GM23338 (cell line): ENCODE data around the gene LPP. TPM values are rescaled to one million over a fixed set of nuclear protein-coding genes. Genes with fewer than 3 reads are reported as not detected.

Source experiments
- ATAC-seq: fragments of 200-7000 bp; cut with Tn5 transposase; 3 replicates; pipeline ENCODE4 v1.9.1; 2020
- DNase-seq: peaks from one replicate; pipeline ENCODE4 v3.0.0-alpha.2; 2015; ENCODE audit warnings: low spot score
- H2AFZ ChIP-seq: fragments of 200-600 bp; sonication (generic); 2 replicates; pipeline ENCODE4 v1.8.0; 2016; ENCODE audit warnings: antibody characterized with exemption, mild to moderate bottlenecking, moderate library complexity
- H3F3A ChIP-seq: fragments of 200-600 bp; sonication (generic); replicated peaks from 2 replicates; pipeline ENCODE4 v1.8.0; 2017; ENCODE audit warnings: antibody characterized with exemption, mixed run types, low read depth
- H3K27ac ChIP-seq: fragments of 200-600 bp; sonication (generic); 2 replicates; pipeline ENCODE4 v1.6.1; 2016; ENCODE audit warnings: low read depth
- H3K27me3 ChIP-seq: fragments of 200-600 bp; sonication (generic); 2 replicates; pipeline ENCODE4 v1.8.0; 2016; ENCODE audit warnings: mild to moderate bottlenecking, mixed run types, moderate library complexity; ENCODE audit not compliant: insufficient read depth
- H3K36me3 ChIP-seq: fragments of 200-600 bp; sonication (generic); 2 replicates; pipeline ENCODE4 v1.8.0; 2016; ENCODE audit warnings: mild to moderate bottlenecking; ENCODE audit not compliant: insufficient read depth
- H3K4me1 ChIP-seq: fragments of 200-600 bp; sonication (generic); 2 replicates; pipeline ENCODE4 v1.8.0; 2016; ENCODE audit warnings: mild to moderate bottlenecking, moderate library complexity; ENCODE audit not compliant: insufficient read depth
- H3K4me2 ChIP-seq: fragments of 200-600 bp; sonication (generic); 2 replicates; pipeline ENCODE4 v1.7.1; 2017; ENCODE audit warnings: mixed run types
- H3K4me3 ChIP-seq: fragments of 200-600 bp; sonication (generic); 2 replicates; pipeline ENCODE4 v1.6.1; 2016; ENCODE audit warnings: mixed run types
- H3K79me2 ChIP-seq: fragments of 200-600 bp; sonication (generic); replicated peaks from 2 replicates; pipeline ENCODE4 v1.8.0; 2017; ENCODE audit warnings: mild to moderate bottlenecking; ENCODE audit not compliant: insufficient read depth
- H3K9me2 ChIP-seq: fragments of 200-600 bp; sonication (generic); 2 replicates; pipeline ENCODE4 v1.8.0; 2017; ENCODE audit not compliant: insufficient read depth
- H4K20me1 ChIP-seq: fragments of 200-600 bp; sonication (generic); replicated peaks from 2 replicates; pipeline ENCODE4 v1.8.0; 2017; ENCODE audit warnings: mild to moderate bottlenecking; ENCODE audit not compliant: insufficient read depth
- H3K27ac Mint-ChIP-seq: 2 replicates; pipeline ENCODE4 v1.8.0; 2020; ENCODE audit warnings: inconsistent platforms, mild to moderate bottlenecking, moderate library complexity, mixed read lengths
- H3K27me3 Mint-ChIP-seq: 3 replicates; pipeline ENCODE4 v1.8.0; 2022; ENCODE audit warnings: low read depth, mild to moderate bottlenecking, moderate library complexity, mixed read lengths, inconsistent platforms; ENCODE audit not compliant: insufficient read depth, poor library complexity
- H3K36me3 Mint-ChIP-seq: 3 replicates; pipeline ENCODE4 v1.8.0; 2021; ENCODE audit warnings: low read depth, mild to moderate bottlenecking, inconsistent platforms, moderate library complexity, mixed read lengths
- H3K4me1 Mint-ChIP-seq: 3 replicates; pipeline ENCODE4 v1.8.0; 2020; ENCODE audit warnings: mild to moderate bottlenecking, inconsistent platforms, mixed read lengths
- H3K4me3 Mint-ChIP-seq: 3 replicates; pipeline ENCODE4 v1.8.0; 2021; ENCODE audit warnings: moderate library complexity, mild to moderate bottlenecking, inconsistent platforms, mixed read lengths
- H3K9me3 Mint-ChIP-seq: 3 replicates; pipeline ENCODE4 v1.8.0; 2020; ENCODE audit warnings: moderate library complexity, mild to moderate bottlenecking, inconsistent platforms, mixed read lengths
- CREB1 ChIP-seq: fragments of 250-450 bp; sonication (Bioruptor Pico); IDR thresholded peaks from 2 replicates; pipeline ENCODE4 v1.5.0; 2020; ENCODE audit warnings: low read depth, mild to moderate bottlenecking, moderate library complexity
- CTCF ChIP-seq, 2 experiments: fragments of 200-600 bp in 1 of 2; sonication (generic) in 1 of 2; conservative IDR thresholded peaks; 2 replicates each; pipeline versions ENCODE4 v1.5.1 to v1.6.1; 2016 to 2017; ENCODE audit warnings: antibody characterized with exemption in 2 of 2, low read depth in 2 of 2, mild to moderate bottlenecking in 2 of 2, moderate library complexity in 1 of 2
- EZH2 ChIP-seq: fragments of 200-600 bp; sonication (generic); IDR thresholded peaks from one replicate; pipeline ENCODE4 v1.8.0; 2017; ENCODE audit warnings: antibody characterized with exemption, mild to moderate bottlenecking, low read depth; ENCODE audit not compliant: unreplicated experiment
- EZH2phosphoT487 ChIP-seq: fragments of 200-600 bp; sonication (generic); IDR thresholded peaks from one replicate; pipeline ENCODE4 v1.8.1; 2018; ENCODE audit warnings: antibody characterized with exemption; ENCODE audit not compliant: unreplicated experiment
- NANOG ChIP-seq: IDR thresholded peaks from 2 replicates; pipeline ENCODE4 v1.6.1; 2016; ENCODE audit warnings: antibody characterized with exemption, borderline replicate concordance
- POLR2AphosphoS5 ChIP-seq: IDR thresholded peaks from 2 replicates; pipeline ENCODE4 v1.6.1; 2016; ENCODE audit warnings: antibody characterized with exemption, low read depth
- REST ChIP-seq: IDR thresholded peaks from one replicate; pipeline ENCODE4 v1.6.1; 2018; ENCODE audit warnings: antibody characterized with exemption; ENCODE audit not compliant: unreplicated experiment
- STAT1 ChIP-seq: IDR thresholded peaks from one replicate; pipeline ENCODE4 v1.6.1; 2016; ENCODE audit warnings: antibody characterized with exemption; ENCODE audit not compliant: unreplicated experiment
- ZNF114 ChIP-seq: fragments of 250-450 bp; sonication (Bioruptor Pico); IDR thresholded peaks from 2 replicates; pipeline ENCODE4 v1.5.0; 2020; ENCODE audit warnings: mild to moderate bottlenecking, moderate library complexity
- ZNF331 ChIP-seq: fragments of 250-450 bp; sonication (Bioruptor Pico); IDR thresholded peaks from 2 replicates; pipeline ENCODE4 v1.5.0; 2020; ENCODE audit warnings: low read depth, mild to moderate bottlenecking, moderate library complexity
- polyA plus RNA-seq: library from polyadenylated mRNA; unstranded; fragments of >200 nt; fragmentation: Nextera tagmentation; extraction: Ambion mirVana; gene quantifications from 2 replicates; pipeline ENCODE4 v1.2.1, GENCODE V29; 2016
- total RNA-seq: library from RNA; depleted of rRNA; stranded (reverse); fragments of >200 nt; shearing (Covaris generic); gene quantifications from 2 replicates; pipeline ENCODE4 v1.2.3, GENCODE V29; 2014
- TF ChIP-seq, protein P1 (sequence below): IDR thresholded peaks from 2 replicates; pipeline ENCODE4 v1.6.1; 2016; ENCODE audit warnings: antibody characterized with exemption

The LPP gene
- total and polyA plus RNA-seq, 2 experiments from 2014 or later, result 23.0 to 35.2 TPM

DNA sequence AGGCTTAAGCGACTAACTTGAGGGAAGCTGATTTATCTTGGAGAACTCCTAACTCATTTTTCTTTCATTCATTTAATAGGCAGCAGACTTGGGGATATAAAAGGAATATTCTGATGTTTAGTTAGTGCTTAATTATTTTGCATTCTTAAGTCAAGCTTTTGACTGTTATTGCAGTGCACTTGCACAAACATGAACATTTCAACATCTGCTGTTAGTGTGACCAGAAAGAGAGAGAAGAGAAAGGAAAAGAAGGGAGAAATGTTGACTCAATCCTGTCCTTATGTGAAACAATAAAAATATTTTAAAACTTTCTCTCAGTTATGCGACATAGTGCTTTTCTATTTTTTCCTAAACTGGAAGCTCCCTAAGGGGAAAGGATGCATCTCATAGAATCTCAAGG is 507.8 kb downstream of the LPP start:
- no peak for TF ChIP-seq NANOG
- no peak for TF ChIP-seq CREB1 (CRISPR knock-in tag)
- TF ChIP-seq REST, result no peak
- no peak for TF ChIP-seq ZNF114 (CRISPR knock-in tag)
- no peaks in the 10 kb centered on the region for H3K79me2 ChIP-seq
- no peaks in the 10 kb centered on the region for H3K36me3 Mint-ChIP-seq
- no peaks in the 10 kb centered on the region for H3K4me1 ChIP-seq
- H3F3A ChIP-seq, result no peaks in the 10 kb centered on the region
- H4K20me1 ChIP-seq, result no peaks in the 10 kb centered on the region
- H3K36me3 ChIP-seq, result no peaks in the 10 kb centered on the region
- H3K4me3 Mint-ChIP-seq, result no peak overlapping the region
- DNase-seq (no peak), ATAC-seq (no peak)
- H3K4me3 ChIP-seq, result no peak overlapping the region
- no peaks in the 10 kb centered on the region for H3K9me2 ChIP-seq
- no peak overlapping the region for H3K27ac Mint-ChIP-seq
- H3K27ac ChIP-seq, result no peak overlapping the region
- H2AFZ ChIP-seq, result no peak overlapping the region
- H3K27me3 ChIP-seq, result no peaks in the 10 kb centered on the region
- peaks cover 2% of the 10 kb centered on the region; the same call in 2 of the 3 replicates for H3K4me1 Mint-ChIP-seq
- no peak overlapping the region for H3K4me2 ChIP-seq
- H3K27me3 Mint-ChIP-seq, result no peaks in the 10 kb centered on the region
- H3K9me3 Mint-ChIP-seq, result no peaks in the 10 kb centered on the region

GRCh38 chr3:188662214-188662613 is 508.3 kb downstream of the LPP start:
- no peak overlapping the region for H3K4me3 ChIP-seq
- Mint-ChIP-seq H3K4me1 (peaks cover 2% of the 10 kb centered on the region; the same call in 2 of the 3 replicates), H3K36me3 (no peaks in the 10 kb centered on the region), H3K9me3 (no peaks in the 10 kb centered on the region), H3K4me3 (no peak overlapping the region), H3K27me3 (no peaks in the 10 kb centered on the region), H3K27ac (no peak overlapping the region)
- no peaks in the 10 kb centered on the region for H3K27me3 ChIP-seq
- no peaks in the 10 kb centered on the region for H3K4me1 ChIP-seq
- no peaks in the 10 kb centered on the region for H3K9me2 ChIP-seq
- no peak for DNase-seq
- no peaks in the 10 kb centered on the region for H3F3A ChIP-seq
- no peak overlapping the region for H3K4me2 ChIP-seq
- H2AFZ ChIP-seq, result no peak overlapping the region
- H3K36me3 ChIP-seq, result no peaks in the 10 kb centered on the region
- H3K79me2 ChIP-seq, result no peaks in the 10 kb centered on the region
- no peaks in the 10 kb centered on the region for H4K20me1 ChIP-seq
- TF ChIP-seq POLR2AphosphoS5 (no peak), NANOG (no peak), CTCF (conservative IDR thresholded peaks at IDR 0.05; ENCODE audit: low read depth in 2 of 2) (no peak), ZNF331 (no peak), REST (no peak), CREB1 (CRISPR knock-in tag) (no peak), STAT1 (no peak), EZH2 (no peak), EZH2phosphoT487 (no peak)
- TF ChIP-seq, protein P1, sequence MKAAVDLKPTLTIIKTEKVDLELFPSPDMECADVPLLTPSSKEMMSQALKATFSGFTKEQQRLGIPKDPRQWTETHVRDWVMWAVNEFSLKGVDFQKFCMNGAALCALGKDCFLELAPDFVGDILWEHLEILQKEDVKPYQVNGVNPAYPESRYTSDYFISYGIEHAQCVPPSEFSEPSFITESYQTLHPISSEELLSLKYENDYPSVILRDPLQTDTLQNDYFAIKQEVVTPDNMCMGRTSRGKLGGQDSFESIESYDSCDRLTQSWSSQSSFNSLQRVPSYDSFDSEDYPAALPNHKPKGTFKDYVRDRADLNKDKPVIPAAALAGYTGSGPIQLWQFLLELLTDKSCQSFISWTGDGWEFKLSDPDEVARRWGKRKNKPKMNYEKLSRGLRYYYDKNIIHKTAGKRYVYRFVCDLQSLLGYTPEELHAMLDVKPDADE, result no peak
- no peak for ATAC-seq
- no peak overlapping the region for H3K27ac ChIP-seq
